GM12873 (cell line): ENCODE data around the gene FRS2.

Experiments used
- CTCF ChIP-seq: IDR thresholded peaks from 2 replicates; pipeline ENCODE4 v1.5.1; 2012; ENCODE audit warnings: low read depth, mild to moderate bottlenecking, moderate library complexity, low read length, control low read depth; ENCODE audit not compliant: insufficient read depth; ENCODE audit errors: missing control alignments

FRS2 gene

GRCh38 chr12:69466867-69467266 lies 3.3 kb upstream of the FRS2 start:
- no peak for TF ChIP-seq CTCF

DNA sequence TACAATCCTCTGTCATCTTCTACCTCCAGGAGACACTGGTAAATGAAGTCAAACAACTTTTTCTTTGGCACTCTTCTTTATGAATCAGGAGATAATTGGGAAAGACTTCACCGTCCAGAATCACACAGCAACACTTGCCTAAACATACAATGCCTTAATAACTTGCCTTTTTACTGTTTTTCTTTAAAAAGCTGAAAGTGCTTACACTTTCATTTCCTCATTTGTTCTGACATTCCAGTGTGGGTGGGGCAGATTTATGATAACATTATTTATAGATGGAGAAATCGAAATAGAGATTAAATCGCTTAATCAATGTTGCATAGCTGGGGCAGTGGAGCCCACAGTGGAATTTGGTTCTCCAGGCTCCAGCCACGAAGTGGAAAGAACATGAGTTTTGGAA lies 2.8 kb upstream of the FRS2 start:
- no peak for TF ChIP-seq CTCF

GRCh38 chr12:69468237-69469026 lies 1.8 kb upstream of the FRS2 start:
- TF ChIP-seq CTCF: no peak

DNA sequence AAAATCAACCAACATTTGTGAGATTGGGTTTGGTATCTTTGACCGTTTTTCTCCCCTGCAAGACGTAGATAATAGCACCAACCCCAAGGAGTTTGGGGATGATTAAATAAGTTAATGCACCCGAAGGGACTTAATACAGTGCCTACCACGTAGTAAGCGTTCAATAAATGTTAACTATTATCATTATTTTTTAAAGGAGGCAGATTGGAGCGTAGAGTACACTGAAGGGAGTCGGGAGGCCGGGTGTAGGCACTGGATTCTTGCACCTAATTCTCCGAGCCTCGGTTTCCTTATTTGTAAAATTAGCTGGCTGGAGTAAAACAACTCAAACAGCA lies 367 bp upstream of the FRS2 start:
- no peak for TF ChIP-seq CTCF

DNA sequence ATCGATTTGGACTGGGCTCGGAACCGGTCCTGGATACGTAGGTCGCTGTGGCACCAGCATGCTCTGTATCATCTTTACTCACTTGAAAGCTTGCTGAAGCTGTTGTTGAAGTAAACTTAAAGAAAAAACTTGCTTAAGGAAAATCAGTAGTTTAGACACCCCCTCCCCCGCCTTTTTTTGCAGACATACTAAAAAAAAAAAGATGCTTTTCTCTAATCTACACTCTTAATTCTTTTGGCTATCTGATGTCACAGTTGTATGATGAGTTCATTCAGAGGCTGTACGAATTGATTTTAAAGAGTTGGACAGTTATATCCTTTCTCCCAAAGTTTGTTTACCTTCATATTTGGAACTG lies 865 bp downstream of the FRS2 start:
- TF ChIP-seq CTCF: no peak

DNA sequence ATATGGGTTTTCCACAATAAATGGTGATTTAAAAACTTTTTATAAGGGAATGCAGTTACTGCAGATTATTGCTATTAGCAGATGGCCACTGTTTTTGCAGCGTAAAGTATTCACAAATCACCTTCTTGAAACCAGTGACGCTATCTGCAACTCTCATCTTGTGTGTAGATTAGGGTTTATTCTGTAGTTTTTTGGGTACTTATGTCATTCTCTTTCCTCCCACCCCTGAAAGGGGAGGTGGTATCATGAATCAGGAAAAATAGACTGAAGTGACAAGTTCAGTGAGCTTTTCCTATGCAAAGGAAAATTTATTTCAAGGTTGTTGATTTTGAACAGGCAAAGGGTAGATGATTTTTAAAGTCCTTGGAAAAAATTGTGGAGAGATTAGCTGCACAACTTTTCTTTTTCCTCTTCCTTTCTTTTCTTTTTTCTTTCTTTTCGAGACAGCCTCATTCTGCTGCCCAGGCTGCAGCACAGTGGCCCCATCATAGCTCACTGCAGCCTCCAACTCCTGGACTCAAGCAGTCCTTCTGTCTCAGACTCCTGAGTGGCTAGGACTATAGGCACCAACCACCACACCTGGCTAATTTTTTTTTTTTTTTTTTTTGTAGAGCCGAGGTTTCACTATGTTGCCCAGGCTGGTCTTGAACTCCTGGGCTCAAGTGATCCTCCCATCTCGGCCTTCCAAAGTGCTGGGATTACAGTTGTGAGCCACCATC lies 1.6 kb downstream of the FRS2 start:
- TF ChIP-seq CTCF: no peak

DNA sequence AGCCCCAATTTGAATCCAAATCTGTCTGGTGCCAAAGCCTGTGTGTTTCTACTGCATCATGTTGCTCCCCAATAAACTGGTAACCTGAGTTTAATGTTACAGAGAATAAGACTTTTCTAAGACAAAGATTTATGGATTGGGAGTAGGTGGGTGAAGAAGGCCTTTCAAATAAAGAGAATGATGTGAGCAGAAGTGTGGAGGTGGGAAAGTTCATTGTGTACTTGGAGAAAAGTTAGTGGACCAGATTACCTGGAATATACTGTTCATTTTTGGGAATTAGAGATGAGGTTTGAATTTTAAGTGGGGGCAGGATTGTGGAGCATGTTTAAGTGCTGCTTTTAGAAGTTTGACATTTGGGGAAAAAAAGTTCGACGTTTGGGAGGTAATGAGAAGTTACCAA lies 3.1 kb downstream of the FRS2 start:
- TF ChIP-seq CTCF: no peak
